Ovary (tissue), 9 donors: Measurements from ENCODE around the gene TTLL5. TPM values are rescaled to one million over a fixed set of nuclear protein-coding genes. Genes with fewer than 3 reads are reported as not detected.

Experiments used
- DNase-seq, 5 donors: peaks; one replicate each; pipeline ENCODE4 v3.0.0-alpha.2; 2019 to 2020
- H3K27ac ChIP-seq, 2 donors: fragments of 200-600 bp; one replicate each; pipeline versions ENCODE4 v1.5.1 to v1.8.0; 2019 to 2022
- H3K27me3 ChIP-seq: fragments of 200-600 bp; one replicate; pipeline ENCODE4 v1.8.0; 2022
- H3K36me3 ChIP-seq: fragments of 200-600 bp; sonication (generic); one replicate; pipeline ENCODE4 v1.5.1; 2019
- H3K4me1 ChIP-seq: one replicate; pipeline ENCODE4 v1.8.1; 2013; ENCODE audit warnings: mild to moderate bottlenecking, moderate library complexity; ENCODE audit not compliant: insufficient read depth
- H3K4me3 ChIP-seq: fragments of 200-600 bp; sonication (generic); one replicate; pipeline ENCODE4 v1.5.1; 2017
- H3K9me3 ChIP-seq, 2 donors: fragments of 200-600 bp in 1 of 2; sonication (generic) in 1 of 2; one replicate each; pipeline versions ENCODE4 v1.5.1 to v1.8.1; 2013 to 2019; ENCODE audit warnings: mild to moderate bottlenecking in 1 of 2, moderate library complexity in 1 of 2
- EP300 ChIP-seq: sonication (generic); formaldehyde crosslinking; IDR thresholded peaks from one replicate; pipeline ENCODE4 v1.6.1; 2017; ENCODE audit warnings: antibody characterized with exemption
- POLR2A ChIP-seq: fragments of 450-650 bp; IDR thresholded peaks from one replicate; pipeline ENCODE4 v1.6.1; 2017; ENCODE audit warnings: antibody characterized with exemption, mild to moderate bottlenecking, moderate library complexity
- WGBS, 3 donors: extraction: QIAGEN DNeasy Blood & Tissue Kit in 1 of 3; methylation state at CpG; one replicate each; pipeline versions ENCODE4 v1.1.5 to v1.1.7; 2013 to 2017; 5-methylcytosine and 5-hydroxymethylcytosine counted together
- intact Hi-C, 4 donors: fragments of 100-400 bp; cut with DNase I; formaldehyde crosslinking; loops; one replicate each; pipeline versions ENCODE4 v1.11.0 to v1.15.1; 2022 to 2023
- polyA plus RNA-seq, 2 donors: library from polyadenylated mRNA; stranded (reverse); fragments of 200-250 nt in 1 of 2; fragments of 350-450 nt in 1 of 2; fragmentation: Illumina TruSeq in 1 of 2; extraction: RNeasy Lipid Tissue Mini Kit (QIAGEN cat#74804) in 1 of 2; gene quantifications; one replicate each; pipeline ENCODE4 v1.2.3, GENCODE V29; 2013 to 2014
- total RNA-seq, 7 donors: library from RNA; depleted of rRNA in 2 of 7; stranded (reverse); fragments of >200 nt in 2 of 7; fragmentation: NEBNext Ultra II Directional in 3 of 7; extraction: Animal tissue kit (Norgen Biotek cat#: 25700) in 3 of 7; gene quantifications; one replicate each; pipeline versions ENCODE4 v1.1.0 to v1.2.4, GENCODE V29; 2016 to 2023
- TF ChIP-seq, protein P1 (sequence below), 3 donors: fragments of 450-650 bp in 2 of 3; fragments of 200-600 bp in 1 of 3; IDR thresholded peaks; one replicate each; pipeline versions ENCODE4 v1.5.1 to v1.8.0; 2016 to 2022; ENCODE audit warnings: antibody characterized with exemption in 3 of 3, mild to moderate bottlenecking in 1 of 3
- donor health status: DM: no; HTN: no; CAD: no; lungs with moderate emphysema.
- donor health status: DM: no; HTN: no; CAD: no.
- donor health status: Bipolar disorder and iron deficiency.
- donor health status: DM: yes; HTN: yes; CAD: no.
- donor health status: DM: no; HTN: no; CAD: no.
- donor health status: DM: yes; HTN: yes; CAD: no.

TTLL5 gene
- total and polyA plus RNA-seq, 9 donors: 11.0 to 34.9 (median 27.3) TPM

DNA sequence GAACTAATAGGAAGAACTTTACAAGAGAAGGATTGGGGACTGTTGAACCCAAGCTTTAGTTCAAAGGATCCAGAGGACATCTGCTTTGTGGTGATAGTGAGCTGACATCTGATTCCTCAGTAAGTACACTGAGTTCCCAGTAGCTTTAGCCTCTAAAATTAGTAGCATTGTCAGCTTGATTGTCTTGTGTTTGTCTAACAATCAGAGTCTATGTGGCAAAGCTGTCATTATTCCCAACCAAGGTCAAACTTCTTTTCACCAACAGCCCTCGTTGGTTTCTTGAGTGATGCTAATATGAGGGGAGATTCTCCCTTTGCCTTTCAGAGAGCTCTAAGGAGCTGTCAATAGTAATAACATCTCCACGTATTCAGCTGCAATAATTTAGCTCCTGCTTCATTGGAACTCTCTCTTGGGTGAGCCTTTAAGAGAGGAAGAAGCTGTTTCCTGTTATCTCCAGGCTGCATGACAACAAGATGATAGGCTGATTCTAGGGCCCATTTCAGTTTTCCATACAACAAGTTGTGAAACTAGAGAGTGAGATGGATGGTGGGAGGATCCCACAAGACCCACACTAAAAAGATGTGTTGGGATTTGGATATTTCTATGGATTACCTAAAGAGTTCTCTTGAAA is 274.1 kb downstream of the TTLL5 start:
- no peaks in the 10 kb centered on the region for H3K36me3 ChIP-seq
- WGBS, 3 donors: 78 to 82% (median 79%) methylated on average over 2 of the region's 2 CpGs
- H3K4me3 ChIP-seq: no peak overlapping the region
- TF ChIP-seq, protein P1, sequence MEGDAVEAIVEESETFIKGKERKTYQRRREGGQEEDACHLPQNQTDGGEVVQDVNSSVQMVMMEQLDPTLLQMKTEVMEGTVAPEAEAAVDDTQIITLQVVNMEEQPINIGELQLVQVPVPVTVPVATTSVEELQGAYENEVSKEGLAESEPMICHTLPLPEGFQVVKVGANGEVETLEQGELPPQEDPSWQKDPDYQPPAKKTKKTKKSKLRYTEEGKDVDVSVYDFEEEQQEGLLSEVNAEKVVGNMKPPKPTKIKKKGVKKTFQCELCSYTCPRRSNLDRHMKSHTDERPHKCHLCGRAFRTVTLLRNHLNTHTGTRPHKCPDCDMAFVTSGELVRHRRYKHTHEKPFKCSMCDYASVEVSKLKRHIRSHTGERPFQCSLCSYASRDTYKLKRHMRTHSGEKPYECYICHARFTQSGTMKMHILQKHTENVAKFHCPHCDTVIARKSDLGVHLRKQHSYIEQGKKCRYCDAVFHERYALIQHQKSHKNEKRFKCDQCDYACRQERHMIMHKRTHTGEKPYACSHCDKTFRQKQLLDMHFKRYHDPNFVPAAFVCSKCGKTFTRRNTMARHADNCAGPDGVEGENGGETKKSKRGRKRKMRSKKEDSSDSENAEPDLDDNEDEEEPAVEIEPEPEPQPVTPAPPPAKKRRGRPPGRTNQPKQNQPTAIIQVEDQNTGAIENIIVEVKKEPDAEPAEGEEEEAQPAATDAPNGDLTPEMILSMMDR (IDR thresholded peaks at IDR 0.05): no peak
- TF ChIP-seq EP300: no peak
- TF ChIP-seq POLR2A: no peak
- DNase-seq: no peak
- no peaks in the 10 kb centered on the region for H3K9me3 ChIP-seq
- no peaks in the 10 kb centered on the region for H3K27me3 ChIP-seq
- H3K4me1 ChIP-seq: no peaks in the 10 kb centered on the region
- intact Hi-C loops: no loop called here
- H3K27ac ChIP-seq: no peak overlapping the region

DNA sequence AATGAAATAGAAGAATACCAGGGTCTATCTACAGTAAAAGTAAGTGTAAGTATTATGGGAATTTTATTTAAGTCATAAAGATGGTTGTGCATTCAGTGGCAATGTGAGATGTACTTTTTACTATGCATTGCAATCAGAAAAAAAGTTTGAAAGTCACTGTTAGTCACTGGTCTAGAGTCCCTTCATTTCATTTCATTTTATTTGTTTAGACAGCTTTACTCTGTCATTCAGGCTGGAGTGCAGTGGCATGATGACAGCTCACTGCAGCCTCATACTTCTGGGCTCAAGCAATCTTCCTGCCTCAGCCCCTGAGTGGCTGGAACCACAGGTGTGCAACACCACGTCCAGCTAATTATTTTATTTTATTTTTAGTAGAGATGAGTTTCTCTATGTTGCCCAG is 278.2 kb downstream of the TTLL5 start:
- Histone ChIP-seq H3K9me3 (no peaks in the 10 kb centered on the region), H3K4me3 (no peak overlapping the region), H3K4me1 (no peaks in the 10 kb centered on the region), H3K27me3 (no peaks in the 10 kb centered on the region), H3K36me3 (no peaks in the 10 kb centered on the region), H3K27ac (no peak overlapping the region)
- DNase-seq: no peak
- WGBS, 3 donors: 68 to 83% (median 80%) methylated on average over 1 of the region's 1 CpG
- TF ChIP-seq POLR2A (no peak), EP300 (no peak)
- TF ChIP-seq, protein P1 (IDR thresholded peaks at IDR 0.05): no peak
- intact Hi-C loops: no loop called here

GRCh38 chr14:75941030-75941429 is 280.0 kb downstream of the TTLL5 start:
- Histone ChIP-seq H3K27me3 (no peaks in the 10 kb centered on the region), H3K4me1 (no peaks in the 10 kb centered on the region), H3K27ac (no peak overlapping the region), H3K9me3 (no peaks in the 10 kb centered on the region), H3K36me3 (no peaks in the 10 kb centered on the region), H3K4me3 (no peak overlapping the region)
- intact Hi-C loops: no loop called here
- 81 to 92% (median 84%) methylated on average over 4 of the region's 4 CpGs for WGBS, 3 donors
- TF ChIP-seq EP300 (no peak), POLR2A (no peak)
- TF ChIP-seq, protein P1 (IDR thresholded peaks at IDR 0.05): no peak
- no peak for DNase-seq

GRCh38 chr14:75944607-75945241 is 283.7 kb downstream of the TTLL5 start:
- intact Hi-C loops: no loop called here
- TF ChIP-seq EP300 (no peak), POLR2A (no peak)
- TF ChIP-seq, protein P1 (IDR thresholded peaks at IDR 0.05): no peak
- WGBS, 3 donors: 86 to 93% (median 87%) methylated on average over 4 of the region's 4 CpGs

More at GRCh38 chr14:75944607-75945241, 283.7 kb downstream of the TTLL5 start:
- no peaks in the 10 kb centered on the region for H3K4me1 ChIP-seq
- no peaks in the 10 kb centered on the region for H3K36me3 ChIP-seq
- H3K9me3 ChIP-seq: no peaks in the 10 kb centered on the region
- no peaks in the 10 kb centered on the region for H3K27me3 ChIP-seq
- H3K27ac ChIP-seq: no peak overlapping the region
- no peak overlapping the region for H3K4me3 ChIP-seq
- DNase-seq: no peak
